Measurements from ENCODE around the gene PPP1R10.

GRCh38 chr6:30664994-30665767 is 48.1 kb upstream of the PPP1R10 start:
- TF ChIP-seq CTCF (IDR thresholded peaks at IDR 0.05) (no peak), POLR2A (IDR thresholded peaks at IDR 0.05) (no peak)

All from body of pancreas (tissue), 4 donors.